Breast epithelium (tissue), 4 donors: ENCODE results near the gene SPSB1. TPM values are rescaled to one million over a fixed set of nuclear protein-coding genes. Genes with fewer than 3 reads are reported as not detected.

Experiments used
- DNase-seq, 2 donors: peaks; one replicate each; pipeline ENCODE4 v3.0.0-alpha.2; 2019; ENCODE audit warnings: low spot score in 2 of 2
- H3K27ac ChIP-seq, 2 donors: fragments of 200-600 bp; sonication (generic) in 1 of 2; one replicate each; pipeline ENCODE4 v1.5.1; 2016 to 2019; ENCODE audit warnings: mild to moderate bottlenecking in 1 of 2
- H3K27me3 ChIP-seq, 2 donors: fragments of 200-600 bp; sonication (generic) in 1 of 2; one replicate each; pipeline versions ENCODE4 v1.5.1 to v1.6.0; 2017 to 2019; ENCODE audit warnings: control low read depth in 1 of 2, mild to moderate bottlenecking in 1 of 2
- H3K36me3 ChIP-seq: fragments of 200-600 bp; one replicate; pipeline ENCODE4 v1.5.1; 2019
- H3K4me1 ChIP-seq, 2 donors: fragments of 200-600 bp; sonication (generic); one replicate each; pipeline ENCODE4 v1.5.1; 2016 to 2019; ENCODE audit warnings: control low read depth in 1 of 2
- H3K4me3 ChIP-seq, 3 donors: fragments of 200-600 bp; sonication (generic); 1 replicate in 2 of 3; 2 replicates in 1 of 3; pipeline ENCODE4 v1.5.1; 2016 to 2019; ENCODE audit warnings: mild to moderate bottlenecking in 3 of 3, moderate library complexity in 2 of 3
- H3K9me3 ChIP-seq, 2 donors: fragments of 200-600 bp; sonication (generic) in 1 of 2; one replicate each; pipeline ENCODE4 v1.5.1; 2016 to 2019; ENCODE audit warnings: control low read depth in 1 of 2
- CTCF ChIP-seq, 3 donors: fragments of 450-650 bp; IDR thresholded peaks; one replicate each; pipeline ENCODE4 v1.5.1; 2016 to 2017; ENCODE audit warnings: antibody characterized with exemption in 3 of 3, mild to moderate bottlenecking in 3 of 3, moderate library complexity in 3 of 3
- POLR2A ChIP-seq: fragments of 450-650 bp; IDR thresholded peaks from one replicate; pipeline ENCODE4 v1.6.1; 2016; ENCODE audit warnings: antibody characterized with exemption, mild to moderate bottlenecking, moderate library complexity
- POLR2AphosphoS5 ChIP-seq, 3 donors: sonication (generic); formaldehyde crosslinking; IDR thresholded peaks; one replicate each; pipeline ENCODE4 v1.6.1; 2017; ENCODE audit warnings: antibody characterized with exemption in 3 of 3
- intact Hi-C: fragments of 100-400 bp; cut with DNase I; formaldehyde crosslinking; loops from one replicate; pipeline ENCODE4 v1.15.1; 2023; ENCODE audit warnings: low total_unique reads
- total RNA-seq, 3 donors: library from RNA; depleted of rRNA; stranded (reverse); fragments of >200 nt; gene quantifications; one replicate each; pipeline ENCODE4 v1.1.0, GENCODE V29; 2016

The SPSB1 gene
- total RNA-seq, 3 donors from 2014 or later: 30.6 to 52.5 (median 34.4) TPM

GRCh38 chr1:9371391-9371935 lies 78.8 kb downstream of the SPSB1 start:
- DNase-seq: peak in 1 of 2 donors; percentile 34
- H3K27me3 ChIP-seq: no peaks in the 10 kb centered on the region
- H3K9me3 ChIP-seq: no peaks in the 10 kb centered on the region
- H3K4me3 ChIP-seq: no peak overlapping the region
- H3K4me1 ChIP-seq: no peaks in the 10 kb centered on the region
- intact Hi-C loops: no loop called here
- no peaks in the 10 kb centered on the region for H3K36me3 ChIP-seq
- H3K27ac ChIP-seq: peak overlapping the region; percentile 50 to 54
- TF ChIP-seq CTCF (IDR thresholded peaks at IDR 0.05) (no peak), POLR2AphosphoS5 (IDR thresholded peaks at IDR 0.05) (no peak), POLR2A (no peak)

GRCh38 chr1:9371951-9372350 lies 79.3 kb downstream of the SPSB1 start:
- Histone ChIP-seq H3K9me3 (no peaks in the 10 kb centered on the region), H3K36me3 (no peaks in the 10 kb centered on the region), H3K4me1 (no peaks in the 10 kb centered on the region), H3K4me3 (no peak overlapping the region), H3K27me3 (no peaks in the 10 kb centered on the region), H3K27ac (peak overlapping the region in 1 of 2 donors; percentile 60)
- DNase-seq: no peak
- intact Hi-C loops: no loop called here
- TF ChIP-seq CTCF (IDR thresholded peaks at IDR 0.05): no peak
- no peak for TF ChIP-seq POLR2A

GRCh38 chr1:9373619-9374018 lies 80.9 kb downstream of the SPSB1 start:
- Histone ChIP-seq H3K27me3 (no peaks in the 10 kb centered on the region), H3K4me1 (no peaks in the 10 kb centered on the region), H3K9me3 (no peaks in the 10 kb centered on the region), H3K4me3 (no peak overlapping the region), H3K36me3 (no peaks in the 10 kb centered on the region), H3K27ac (no peak overlapping the region)
- no peak for DNase-seq
- TF ChIP-seq POLR2A (no peak), CTCF (IDR thresholded peaks at IDR 0.05) (no peak), POLR2AphosphoS5 (IDR thresholded peaks at IDR 0.05) (no peak)
- intact Hi-C loops: no loop called here

GRCh38 chr1:9374748-9375341 lies 82.2 kb downstream of the SPSB1 start:
- no peak overlapping the region for H3K27ac ChIP-seq
- intact Hi-C loops: loop anchor here (1.0 kb wide), 1 partner anchor 21 kb away; no protein-coding TSS in a partner anchor

More at GRCh38 chr1:9374748-9375341, 82.2 kb downstream of the SPSB1 start:
- no peaks in the 10 kb centered on the region for H3K4me1 ChIP-seq
- no peaks in the 10 kb centered on the region for H3K36me3 ChIP-seq
- TF ChIP-seq CTCF (IDR thresholded peaks at IDR 0.05) (no peak), POLR2A (no peak), POLR2AphosphoS5 (IDR thresholded peaks at IDR 0.05) (no peak)
- DNase-seq: no peak
- H3K27me3 ChIP-seq: no peaks in the 10 kb centered on the region
- H3K4me3 ChIP-seq: no peak overlapping the region
- H3K9me3 ChIP-seq: no peaks in the 10 kb centered on the region
